ENCODE data around the gene APELA. TPM values are rescaled to one million over a fixed set of nuclear protein-coding genes. Genes with fewer than 3 reads are reported as not detected.

The APELA gene, protein sequence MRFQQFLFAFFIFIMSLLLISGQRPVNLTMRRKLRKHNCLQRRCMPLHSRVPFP
- polyA plus RNA-seq (2013, experiment 1 of 2) = 39.9 TPM
- 47.2 TPM for polyA plus RNA-seq (2013, experiment 2 of 2)

DNA sequence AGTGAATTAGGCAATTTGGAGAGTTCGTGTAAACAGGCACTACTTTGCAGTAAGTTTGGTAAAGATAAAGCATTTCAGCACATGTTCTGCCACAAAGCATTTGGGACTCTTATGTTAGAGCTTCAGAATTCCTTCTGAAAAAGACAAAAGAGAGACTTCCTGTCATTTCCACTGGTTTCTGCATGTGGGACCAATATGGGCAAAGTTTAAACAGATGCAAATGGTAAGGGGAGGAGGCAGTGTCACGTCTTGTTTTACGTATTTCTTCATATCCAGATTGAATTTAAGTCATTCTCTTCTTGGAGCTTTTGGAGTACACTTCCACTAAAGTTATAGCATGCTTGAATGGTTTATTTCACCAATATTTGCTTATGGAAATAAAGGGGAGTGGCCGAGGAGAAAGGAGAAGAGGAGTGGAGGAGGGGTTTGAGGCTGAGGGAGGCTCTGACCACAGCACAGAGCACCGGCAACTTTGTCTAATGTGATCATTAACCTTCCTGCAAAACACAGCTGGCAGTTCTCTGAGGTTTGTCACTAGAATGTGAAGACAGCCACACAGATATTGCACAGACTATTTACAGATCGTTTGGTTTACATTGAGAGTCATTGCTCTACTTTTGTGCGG, at the start of gene APELA:
Gene APELA (plus strand): TSS at position 479 of the 625 bp plus-strand sequence. CDS start 154 bp downstream, outside the sequence.
- Histone ChIP-seq H3K4me3 (ENCODE audit: low read length) (peak within 1 kb of the TSS; percentile 72), H3K9ac (ENCODE audit: low read depth, low read length) (peak within 1 kb of the TSS; percentile 60)

DNA sequence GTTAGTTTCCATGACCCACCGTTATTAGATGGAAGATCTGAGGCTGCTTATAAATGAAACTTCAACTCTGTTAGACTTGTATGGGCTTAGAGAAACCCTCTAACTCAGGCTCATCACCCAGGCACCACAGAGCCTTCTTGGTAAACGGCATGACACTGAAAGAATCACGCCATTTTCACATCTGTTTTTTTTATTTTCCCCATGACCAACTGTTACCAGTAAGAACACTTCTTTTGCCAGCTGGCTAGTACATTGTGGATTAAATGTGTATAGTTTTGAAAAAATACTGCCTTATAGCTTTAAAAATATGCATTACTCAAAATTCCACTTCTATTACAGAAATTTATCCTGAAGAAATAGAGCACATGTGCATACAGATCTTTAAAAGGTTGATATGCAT, 48.0 kb upstream of the APELA start:
- Histone ChIP-seq H3K27me3 (ENCODE audit: insufficient read depth, low read length) (no peaks in the 10 kb centered on the region), H3K9me3 (ENCODE audit: insufficient read depth, low read depth, low read length) (no peaks in the 10 kb centered on the region), H3K4me1 (ENCODE audit: insufficient read depth, low read length) (peaks cover 13% of the 10 kb centered on the region), H3K4me3 (ENCODE audit: low read length) (no peak overlapping the region), H3K9ac (ENCODE audit: low read depth, low read length) (no peak overlapping the region), H3K36me3 (ENCODE audit: insufficient read depth, low read length) (no peaks in the 10 kb centered on the region), H3K27ac (ENCODE audit: low read depth, low read length) (no peak overlapping the region)
- WGBS = 92% methylated on average over 3 of the region's 3 CpGs

More for the DNA sequence above, at the start of gene APELA:
- Histone ChIP-seq H3K27me3 (ENCODE audit: insufficient read depth, low read length) (no peaks in the 10 kb centered on the region), H3K27ac (ENCODE audit: low read depth, low read length) (peak within 1 kb of the TSS; percentile 69; the same call in 1 of the 2 replicates), H3K9me3 (ENCODE audit: insufficient read depth, low read depth, low read length) (no peaks in the 10 kb centered on the region), H3K36me3 (ENCODE audit: insufficient read depth, low read length) (peaks cover 33% of the 10 kb centered on the region; the same call in 1 of the 2 replicates), H3K4me1 (ENCODE audit: insufficient read depth, low read length) (peaks cover 61% of the 10 kb centered on the region)
- whole genome bisulfite sequencing = 2% methylated on average over 7 of the region's 7 CpGs

DNA sequence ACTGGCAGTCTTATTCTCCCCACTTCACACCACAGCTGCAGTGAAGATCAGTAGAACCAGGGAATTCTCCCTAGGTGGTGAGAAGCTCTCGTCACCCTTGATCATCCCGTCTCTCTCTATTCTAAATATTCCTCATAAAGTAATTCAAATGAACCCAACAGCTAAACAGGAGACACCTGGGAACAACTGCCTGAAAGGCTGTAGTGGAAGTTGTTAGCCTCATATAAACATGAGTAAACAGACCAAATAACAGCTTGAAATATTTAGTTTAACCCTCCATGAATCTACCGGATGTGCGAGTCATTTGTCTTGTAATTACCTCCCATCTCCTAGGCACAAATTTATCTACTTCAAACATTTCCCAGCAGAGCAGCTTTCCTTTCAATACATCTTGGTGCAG, 30.4 kb upstream of the APELA start:
- H3K9me3 ChIP-seq (ENCODE audit: insufficient read depth, low read depth, low read length) = no peaks in the 10 kb centered on the region
- no peak overlapping the region for H3K9ac ChIP-seq (ENCODE audit: low read depth, low read length)
- no peak overlapping the region for H3K27ac ChIP-seq (ENCODE audit: low read depth, low read length)
- peaks cover 17% of the 10 kb centered on the region for H3K4me1 ChIP-seq (ENCODE audit: insufficient read depth, low read length)
- no peaks in the 10 kb centered on the region for H3K27me3 ChIP-seq (ENCODE audit: insufficient read depth, low read length)
- 80% methylated on average over 4 of the region's 4 CpGs for WGBS
- no peak overlapping the region for H3K4me3 ChIP-seq (ENCODE audit: low read length)
- no peaks in the 10 kb centered on the region for H3K36me3 ChIP-seq (ENCODE audit: insufficient read depth, low read length)

DNA sequence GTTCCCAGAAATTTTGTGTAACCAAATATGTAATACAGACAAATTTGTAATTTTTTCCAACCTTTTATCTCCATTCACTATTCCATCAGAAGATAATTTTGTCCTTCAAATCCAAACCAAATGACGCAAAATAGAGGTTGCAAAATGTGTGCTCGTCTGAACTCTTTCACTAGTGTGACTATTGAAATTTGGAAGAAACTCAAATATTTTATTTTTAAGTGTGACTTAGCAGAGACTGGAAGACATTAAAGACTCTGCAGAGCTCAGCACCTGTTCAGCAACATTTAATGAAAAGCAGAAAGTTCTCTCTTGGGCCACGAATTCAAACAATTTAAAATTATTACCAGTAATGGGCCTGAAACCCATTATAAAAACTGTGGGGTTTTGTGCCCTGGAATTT, 30.0 kb upstream of the APELA start:
- Histone ChIP-seq H3K9ac (ENCODE audit: low read depth, low read length) (no peak overlapping the region), H3K36me3 (ENCODE audit: insufficient read depth, low read length) (no peaks in the 10 kb centered on the region), H3K4me3 (ENCODE audit: low read length) (no peak overlapping the region), H3K4me1 (ENCODE audit: insufficient read depth, low read length) (peaks cover 17% of the 10 kb centered on the region), H3K9me3 (ENCODE audit: insufficient read depth, low read depth, low read length) (no peaks in the 10 kb centered on the region), H3K27ac (ENCODE audit: low read depth, low read length) (no peak overlapping the region), H3K27me3 (ENCODE audit: insufficient read depth, low read length) (no peaks in the 10 kb centered on the region)
- whole genome bisulfite sequencing = 75% methylated on average over 3 of the region's 3 CpGs

DNA sequence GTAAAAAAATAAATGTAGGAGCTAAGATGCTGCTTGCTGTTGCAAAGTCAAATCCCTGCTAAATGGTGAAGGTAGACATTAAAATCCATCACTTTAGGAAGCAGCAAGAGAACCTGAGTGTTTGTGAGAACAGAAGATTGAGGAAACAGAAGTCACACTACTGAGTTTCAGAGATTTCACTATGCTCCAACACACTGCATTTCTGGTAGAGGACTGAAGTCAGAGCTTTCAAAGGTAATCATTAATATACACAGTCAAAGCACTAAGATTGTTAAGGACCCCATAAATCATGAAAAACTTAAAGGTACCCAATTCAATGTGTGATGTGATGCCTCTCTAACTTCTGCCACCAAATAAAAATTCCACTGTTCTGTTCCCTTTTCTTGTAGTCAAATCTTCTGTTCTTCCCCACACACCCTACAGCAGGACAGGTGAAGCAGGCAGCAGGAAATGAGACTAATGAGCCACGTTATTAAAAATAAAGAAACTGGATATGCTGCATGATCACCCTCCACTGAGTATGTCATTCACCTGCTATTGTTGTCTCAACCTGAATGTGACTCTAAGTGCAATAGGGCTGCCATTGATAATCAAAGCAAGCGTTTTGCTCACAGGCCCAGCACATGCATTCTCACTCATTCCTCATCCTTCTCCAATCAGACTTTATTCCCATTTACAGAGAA, 28.9 kb upstream of the APELA start:
- H3K27ac ChIP-seq (ENCODE audit: low read depth, low read length) = no peak overlapping the region
- WGBS = 67% methylated on average over 2 of the region's 2 CpGs
- no peaks in the 10 kb centered on the region for H3K27me3 ChIP-seq (ENCODE audit: insufficient read depth, low read length)
- no peaks in the 10 kb centered on the region for H3K36me3 ChIP-seq (ENCODE audit: insufficient read depth, low read length)
- H3K4me1 ChIP-seq (ENCODE audit: insufficient read depth, low read length) = peaks cover 17% of the 10 kb centered on the region
- H3K4me3 ChIP-seq (ENCODE audit: low read length) = no peak overlapping the region
- no peaks in the 10 kb centered on the region for H3K9me3 ChIP-seq (ENCODE audit: insufficient read depth, low read depth, low read length)
- no peak overlapping the region for H3K9ac ChIP-seq (ENCODE audit: low read depth, low read length)

DNA sequence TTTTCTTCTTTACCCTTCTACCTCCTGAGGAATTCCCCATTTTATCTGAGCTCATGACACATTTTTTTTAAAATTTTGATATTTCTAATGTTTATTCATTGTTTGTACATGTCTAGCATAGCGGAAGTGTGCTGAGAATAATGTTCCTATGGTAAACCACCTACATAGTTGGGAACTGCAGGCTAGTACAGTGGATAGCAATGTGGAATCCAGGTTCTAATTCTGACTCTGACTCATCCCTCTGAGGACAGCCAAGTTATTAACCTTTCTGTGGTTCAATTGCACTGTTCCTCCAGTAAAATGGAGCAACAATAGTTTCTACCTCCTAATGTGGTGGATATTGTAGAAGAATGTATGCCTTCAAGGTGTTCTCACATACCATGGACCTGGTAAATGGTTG, 20.6 kb upstream of the APELA start:
- Histone ChIP-seq H3K27ac (ENCODE audit: low read depth, low read length) (no peak overlapping the region), H3K9ac (ENCODE audit: low read depth, low read length) (no peak overlapping the region), H3K27me3 (ENCODE audit: insufficient read depth, low read length) (no peaks in the 10 kb centered on the region), H3K4me3 (ENCODE audit: low read length) (no peak overlapping the region), H3K4me1 (ENCODE audit: insufficient read depth, low read length) (no peaks in the 10 kb centered on the region), H3K9me3 (ENCODE audit: insufficient read depth, low read depth, low read length) (no peaks in the 10 kb centered on the region), H3K36me3 (ENCODE audit: insufficient read depth, low read length) (no peaks in the 10 kb centered on the region)
- 100% methylated on average over 1 of the region's 1 CpG for WGBS

DNA sequence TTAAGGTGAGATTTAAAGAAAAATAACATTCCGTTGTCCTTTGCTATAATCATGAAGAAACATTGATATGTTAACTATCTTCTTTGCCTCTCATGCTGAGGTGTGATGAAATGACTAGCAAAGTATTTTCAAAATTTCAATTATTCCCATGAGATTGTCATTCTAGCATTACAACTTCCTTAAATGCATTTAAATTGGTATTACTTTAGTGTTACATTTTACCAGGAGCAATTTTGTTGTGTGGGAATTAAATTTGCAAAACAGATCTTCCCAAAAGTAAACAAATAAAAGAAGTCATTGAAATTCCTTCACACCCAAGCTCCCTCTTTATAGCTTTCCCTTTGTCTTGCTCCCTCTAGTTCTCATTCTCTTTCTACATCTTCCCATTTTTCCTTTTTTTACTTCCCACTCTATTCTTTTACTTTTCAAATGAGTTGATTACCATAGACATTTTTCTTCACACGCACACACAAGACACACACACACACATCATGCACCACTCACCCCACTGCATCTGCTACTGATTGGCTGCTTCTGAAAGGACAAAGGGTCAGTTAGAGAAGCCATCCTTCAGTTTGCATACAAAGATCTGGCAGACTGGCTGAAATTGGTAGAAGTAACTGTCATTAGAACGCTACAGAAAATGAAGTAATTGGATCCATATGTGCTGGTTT, 10.0 kb upstream of the APELA start:
- H3K36me3 ChIP-seq (ENCODE audit: insufficient read depth, low read length) = no peaks in the 10 kb centered on the region
- H3K9ac ChIP-seq (ENCODE audit: low read depth, low read length) = peak overlapping the region; percentile 37; the same call in 1 of the 2 replicates
- H3K4me1 ChIP-seq (ENCODE audit: insufficient read depth, low read length) = peaks cover 25% of the 10 kb centered on the region
- peak overlapping the region; percentile 17; the same call in 1 of the 2 replicates for H3K4me3 ChIP-seq (ENCODE audit: low read length)
- peak overlapping the region; percentile 95; the same call in 1 of the 2 replicates for H3K27ac ChIP-seq (ENCODE audit: low read depth, low read length)
- WGBS = 0% methylated on average over 2 of the region's 3 CpGs
- no peaks in the 10 kb centered on the region for H3K9me3 ChIP-seq (ENCODE audit: insufficient read depth, low read depth, low read length)
- H3K27me3 ChIP-seq (ENCODE audit: insufficient read depth, low read length) = no peaks in the 10 kb centered on the region

DNA sequence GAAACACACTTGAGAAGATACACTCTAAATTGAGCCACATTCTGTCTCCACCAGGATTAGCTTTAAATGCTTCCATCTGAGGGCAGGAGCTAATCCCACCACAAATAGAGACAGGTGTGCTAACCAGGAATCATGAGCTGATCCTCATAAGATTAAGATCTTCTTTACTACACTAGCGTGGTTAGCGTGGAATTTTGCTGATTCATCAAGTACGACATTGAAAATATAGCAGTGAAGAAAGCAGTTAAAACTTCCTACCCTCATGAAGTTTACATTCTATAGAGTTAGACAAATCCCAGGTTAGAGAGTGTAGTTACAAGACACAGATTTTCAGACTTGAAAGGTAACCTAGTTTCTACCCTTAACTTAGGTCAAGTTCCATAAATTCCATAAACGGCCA, 5.3 kb upstream of the APELA start:
- WGBS = 85% methylated on average over 1 of the region's 4 CpGs
- Histone ChIP-seq H3K9me3 (ENCODE audit: insufficient read depth, low read depth, low read length) (no peaks in the 10 kb centered on the region), H3K9ac (ENCODE audit: low read depth, low read length) (no peak overlapping the region), H3K4me3 (ENCODE audit: low read length) (no peak overlapping the region), H3K36me3 (ENCODE audit: insufficient read depth, low read length) (no peaks in the 10 kb centered on the region), H3K27me3 (ENCODE audit: insufficient read depth, low read length) (no peaks in the 10 kb centered on the region), H3K27ac (ENCODE audit: low read depth, low read length) (no peak overlapping the region), H3K4me1 (ENCODE audit: insufficient read depth, low read length) (peaks cover 38% of the 10 kb centered on the region)

DNA sequence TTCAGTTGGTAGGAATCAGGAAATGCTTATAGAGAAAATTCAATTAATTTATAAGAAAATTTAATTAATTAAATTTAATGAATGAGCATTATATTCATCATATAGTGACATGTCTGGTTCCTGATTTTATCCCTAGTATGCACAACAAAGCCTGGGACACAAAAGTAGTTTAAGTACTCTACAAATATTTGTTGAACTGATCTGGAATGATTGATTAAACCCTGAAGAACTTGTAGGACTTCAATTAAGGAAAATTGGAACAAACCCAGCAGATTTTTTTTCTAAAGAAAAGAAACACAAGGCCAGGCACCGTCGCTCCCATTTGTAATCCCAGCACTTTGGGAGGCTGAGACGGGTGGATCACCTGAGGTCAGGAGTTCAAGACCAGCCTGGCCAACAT, 4.5 kb upstream of the APELA start:
- no peaks in the 10 kb centered on the region for H3K36me3 ChIP-seq (ENCODE audit: insufficient read depth, low read length)
- H3K27ac ChIP-seq (ENCODE audit: low read depth, low read length) = no peak overlapping the region
- no peaks in the 10 kb centered on the region for H3K9me3 ChIP-seq (ENCODE audit: insufficient read depth, low read depth, low read length)
- no peaks in the 10 kb centered on the region for H3K27me3 ChIP-seq (ENCODE audit: insufficient read depth, low read length)
- no peak overlapping the region for H3K4me3 ChIP-seq (ENCODE audit: low read length)
- peaks cover 34% of the 10 kb centered on the region for H3K4me1 ChIP-seq (ENCODE audit: insufficient read depth, low read length)
- WGBS = over 99% methylated on average over 3 of the region's 3 CpGs
- no peak overlapping the region for H3K9ac ChIP-seq (ENCODE audit: low read depth, low read length)

DNA sequence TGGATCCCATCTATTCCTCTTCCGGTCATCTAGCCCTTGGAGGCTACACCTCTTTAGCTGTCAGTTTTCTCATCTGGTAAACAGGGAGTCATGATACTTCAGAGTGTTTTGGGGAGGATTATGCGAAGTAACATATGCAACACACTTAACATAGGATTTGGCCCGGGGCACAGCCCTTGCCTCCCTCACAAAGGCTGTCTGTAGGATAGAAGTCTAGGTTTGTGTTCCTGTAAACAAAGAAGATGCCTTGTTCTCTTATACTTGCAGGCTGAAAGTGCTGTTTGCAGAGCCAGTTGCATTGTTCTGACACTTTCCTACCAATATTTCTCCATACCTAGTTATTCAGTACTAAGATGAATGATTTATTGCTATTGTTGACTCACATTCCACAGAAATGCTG, 2.2 kb upstream of the APELA start:
- no peaks in the 10 kb centered on the region for H3K27me3 ChIP-seq (ENCODE audit: insufficient read depth, low read length)
- 81% methylated on average over 2 of the region's 3 CpGs for WGBS
- peaks cover 43% of the 10 kb centered on the region for H3K4me1 ChIP-seq (ENCODE audit: insufficient read depth, low read length)
- no peak overlapping the region; the same call in 1 of the 2 replicates for H3K4me3 ChIP-seq (ENCODE audit: low read length)
- H3K9me3 ChIP-seq (ENCODE audit: insufficient read depth, low read depth, low read length) = no peaks in the 10 kb centered on the region
- H3K27ac ChIP-seq (ENCODE audit: low read depth, low read length) = peak overlapping the region; percentile 69; the same call in 1 of the 2 replicates
- H3K36me3 ChIP-seq (ENCODE audit: insufficient read depth, low read length) = peaks cover 13% of the 10 kb centered on the region; the same call in 1 of the 2 replicates
- no peak overlapping the region for H3K9ac ChIP-seq (ENCODE audit: low read depth, low read length)
